Stimulated activated CD8-positive, alpha-beta memory T cell treated with anti-CD3 and anti-CD28 coated beads, Interleukin-7, amount 100 ng/mL, for 4 hours (primary cell): ENCODE data around the gene TOR1AIP2.
A peak's percentile ranks its signal among the peaks of the same experiment; 100 is the strongest.

Source experiments
- DNase-seq, 2 donors: peaks; one replicate each; pipeline ENCODE4 v3.0.0-alpha.2; 2020; ENCODE audit warnings: low read depth in 2 of 2

TOR1AIP2 gene

GRCh38 chr1:179825798-179826460 lies 51.7 kb downstream of the TOR1AIP2 start:
- no peak for DNase-seq

- DNase-seq: no peak
These were observed 52.4 kb downstream of the TOR1AIP2 start for GRCh38 chr1:179825206-179825605.

- DNase-seq: no peak
These were observed 53.3 kb downstream of the TOR1AIP2 start for GRCh38 chr1:179824265-179824664.

GRCh38 chr1:179823693-179824092 lies 53.9 kb downstream of the TOR1AIP2 start:
- DNase-seq: no peak

- no peak for DNase-seq
These were observed 55.5 kb downstream of the TOR1AIP2 start for GRCh38 chr1:179822065-179822464.

GRCh38 chr1:179821524-179821923 lies 56.1 kb downstream of the TOR1AIP2 start:
- no peak for DNase-seq

- DNase-seq: no peak
These were observed 57.2 kb downstream of the TOR1AIP2 start for GRCh38 chr1:179820226-179820970.

- DNase-seq: no peak
These were observed 58.8 kb downstream of the TOR1AIP2 start for GRCh38 chr1:179818743-179819173.

GRCh38 chr1:179818260-179818659 lies 59.3 kb downstream of the TOR1AIP2 start:
- no peak for DNase-seq

GRCh38 chr1:179817789-179818188 lies 59.8 kb downstream of the TOR1AIP2 start:
- DNase-seq: no peak

- no peak for DNase-seq
These were observed 60.5 kb downstream of the TOR1AIP2 start for GRCh38 chr1:179817056-179817455.

GRCh38 chr1:179816196-179816960 lies 61.2 kb downstream of the TOR1AIP2 start:
- DNase-seq: no peak

- no peak for DNase-seq
These were observed 62.0 kb downstream of the TOR1AIP2 start for GRCh38 chr1:179815641-179816040.

- DNase-seq: no peak
These were observed 63.1 kb downstream of the TOR1AIP2 start for GRCh38 chr1:179814546-179814838.

- DNase-seq: no peak
These were observed 63.7 kb downstream of the TOR1AIP2 start for GRCh38 chr1:179813626-179814545.

- DNase-seq: no peak
These were observed 64.9 kb downstream of the TOR1AIP2 start for GRCh38 chr1:179812501-179813292.

- no peak for DNase-seq
These were observed 67.3 kb downstream of the TOR1AIP2 start for GRCh38 chr1:179810367-179810715.

GRCh38 chr1:179809506-179810366 lies 67.9 kb downstream of the TOR1AIP2 start:
- peak; percentile 35 to 36 for DNase-seq

GRCh38 chr1:179808503-179808902 lies 69.1 kb downstream of the TOR1AIP2 start:
- no peak for DNase-seq
